Thyroid gland (tissue), 4 donors: ENCODE data around the gene DOK6.

Experiments
- CTCF ChIP-seq, 6 experiments: fragments of 200-600 bp in 3 of 6; fragments of 450-650 bp in 3 of 6; sonication (generic) in 3 of 6; IDR thresholded peaks; one replicate each; pipeline ENCODE4 v1.5.1; 2016 to 2019; ENCODE audit warnings: antibody characterized with exemption in 6 of 6, mild to moderate bottlenecking in 2 of 6, inconsistent platforms in 1 of 6, moderate library complexity in 1 of 6
- POLR2A ChIP-seq, 2 donors: fragments of 450-650 bp; IDR thresholded peaks; one replicate each; pipeline ENCODE4 v1.6.1; 2017; ENCODE audit warnings: antibody characterized with exemption in 2 of 2, mild to moderate bottlenecking in 2 of 2, moderate library complexity in 1 of 2

- TF ChIP-seq POLR2A (IDR thresholded peaks at IDR 0.05) = no peak
- TF ChIP-seq CTCF (IDR thresholded peaks at IDR 0.05) = no peak
These were observed 138.2 kb downstream of the DOK6 start for GRCh38 chr18:69538849-69539248.
